Activated gamma-delta T cell treated with Interleukin-2 at 50 U/mL for 16 hours (primary cell): ENCODE measurements around the gene PTPRU.

ENCODE experiments used
- DNase-seq: peaks from one replicate; pipeline ENCODE4 v3.0.0-alpha.2; 2020

The PTPRU gene

GRCh38 chr1:29247571-29248273, 11.4 kb downstream of the PTPRU start:
- DNase-seq: no peak

DNA sequence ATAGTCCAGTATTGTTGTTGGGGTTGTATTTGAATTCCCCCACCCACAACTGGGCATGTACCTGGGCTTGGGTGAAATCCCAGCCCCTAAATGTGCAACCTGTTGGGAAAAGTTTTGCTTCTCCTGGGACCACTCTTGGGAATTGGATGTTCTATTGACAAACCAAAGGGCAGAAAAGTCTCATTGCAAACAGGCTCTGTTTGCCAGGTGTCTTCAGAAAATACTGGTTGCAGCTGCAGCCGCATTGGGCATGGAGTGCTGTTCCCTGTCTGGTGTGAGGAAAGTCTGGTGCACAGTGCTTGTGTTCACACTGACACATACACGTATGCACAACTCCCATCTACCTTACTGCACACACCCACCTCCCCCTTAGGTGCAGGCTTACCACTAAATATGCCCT, 12.1 kb downstream of the PTPRU start:
- DNase-seq: no peak

DNA sequence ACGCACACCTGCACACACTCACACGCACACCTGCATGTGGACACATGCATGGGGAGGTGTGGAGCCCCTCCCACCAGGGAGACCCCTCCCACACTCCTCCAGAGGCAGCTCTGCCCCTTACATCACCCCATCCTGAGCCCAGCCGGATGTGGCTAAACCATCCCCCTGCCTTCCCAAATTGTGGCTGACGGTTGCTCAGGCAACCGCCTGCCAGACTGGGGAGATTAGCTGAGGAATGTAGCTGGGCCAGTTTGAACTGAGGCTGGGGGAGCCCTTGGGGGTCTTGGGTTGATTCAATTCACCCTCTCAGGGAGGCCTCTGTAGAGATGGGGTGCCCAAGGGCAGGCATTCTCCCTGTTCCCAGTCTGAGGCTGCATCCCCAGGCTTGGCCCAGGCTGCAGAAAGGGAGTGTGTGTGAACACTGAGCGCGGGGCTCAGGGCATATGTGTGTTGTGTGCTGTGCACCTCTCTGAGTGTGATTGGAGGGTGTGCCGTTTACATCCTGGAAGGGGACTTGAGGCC, 12.9 kb downstream of the PTPRU start:
- DNase-seq: no peak

DNA sequence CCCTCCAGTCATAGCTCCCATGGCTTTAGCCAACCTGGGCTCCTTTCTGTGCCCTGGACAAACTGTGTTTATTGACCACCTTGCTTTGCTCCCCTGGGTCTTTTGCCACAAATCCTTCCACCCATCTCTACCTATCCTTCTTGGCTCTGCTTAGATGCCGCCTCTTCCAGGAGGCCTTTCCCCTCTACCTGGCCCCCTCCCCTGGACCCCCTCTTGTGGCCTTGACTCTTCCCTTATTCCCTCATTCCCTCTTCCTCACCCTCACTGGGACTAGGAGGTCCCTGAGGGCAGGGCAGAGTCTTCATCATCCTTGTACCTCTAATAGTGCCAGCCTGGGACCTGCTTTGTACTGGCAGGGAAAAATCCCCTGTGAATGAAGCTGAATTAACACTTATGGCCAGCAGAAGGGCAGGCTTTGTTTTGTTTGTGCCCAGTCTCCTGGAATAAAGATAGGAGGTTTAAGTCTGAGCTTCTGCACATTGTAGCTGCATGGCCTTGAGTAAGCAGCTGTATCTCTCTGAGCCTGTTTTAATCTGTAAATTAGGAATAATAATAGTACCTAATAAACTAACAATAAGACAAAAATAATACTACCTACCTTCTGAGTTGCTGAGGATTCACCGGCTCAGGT, 13.7 kb downstream of the PTPRU start:
- DNase-seq: no peak

GRCh38 chr1:29251164-29252124, 15.1 kb downstream of the PTPRU start:
- DNase-seq: no peak

DNA sequence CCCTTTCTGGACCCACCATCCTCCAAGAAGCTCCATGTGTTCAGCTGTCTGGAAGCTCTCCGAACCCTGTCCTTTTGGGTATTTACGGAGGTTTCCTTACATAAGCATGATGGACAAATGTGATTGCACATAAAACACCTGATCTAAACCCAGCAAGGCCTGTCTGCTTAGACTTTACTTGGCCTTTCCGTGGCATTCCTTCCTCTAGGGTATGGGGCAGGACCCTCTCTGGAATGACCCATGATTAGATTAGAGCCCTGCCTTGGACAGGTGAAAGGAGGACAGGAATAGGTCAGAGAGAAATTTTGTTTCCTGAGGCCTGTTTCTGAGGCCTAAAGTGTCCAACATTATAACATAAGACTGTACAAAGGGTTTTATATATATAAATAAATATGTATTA, 16.9 kb downstream of the PTPRU start:
- DNase-seq: no peak

GRCh38 chr1:29254346-29254745, 18.0 kb downstream of the PTPRU start:
- DNase-seq: no peak

GRCh38 chr1:29255134-29255666, 18.9 kb downstream of the PTPRU start:
- no peak for DNase-seq

DNA sequence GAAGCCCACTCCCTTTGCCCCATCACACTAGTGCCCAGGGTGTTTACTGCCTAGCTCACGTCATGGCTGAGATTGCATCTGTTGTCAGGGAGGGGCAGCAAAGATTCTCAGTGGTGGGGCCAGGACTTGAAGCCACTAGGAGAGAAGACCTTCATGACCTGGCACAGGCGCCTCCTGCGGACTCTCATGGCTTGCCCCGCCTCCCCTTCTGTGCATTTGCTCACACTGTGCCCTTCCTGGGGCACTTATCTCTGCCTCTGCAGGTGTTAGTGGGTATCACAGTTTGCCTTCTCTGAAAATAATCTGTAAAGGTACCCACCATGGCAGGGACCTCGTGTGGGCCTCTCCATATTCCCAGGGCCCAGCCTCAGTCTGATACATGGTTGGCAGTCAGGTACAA, 20.1 kb downstream of the PTPRU start:
- DNase-seq: no peak

- no peak for DNase-seq
These were observed 20.9 kb downstream of the PTPRU start for GRCh38 chr1:29256979-29257804.

DNA sequence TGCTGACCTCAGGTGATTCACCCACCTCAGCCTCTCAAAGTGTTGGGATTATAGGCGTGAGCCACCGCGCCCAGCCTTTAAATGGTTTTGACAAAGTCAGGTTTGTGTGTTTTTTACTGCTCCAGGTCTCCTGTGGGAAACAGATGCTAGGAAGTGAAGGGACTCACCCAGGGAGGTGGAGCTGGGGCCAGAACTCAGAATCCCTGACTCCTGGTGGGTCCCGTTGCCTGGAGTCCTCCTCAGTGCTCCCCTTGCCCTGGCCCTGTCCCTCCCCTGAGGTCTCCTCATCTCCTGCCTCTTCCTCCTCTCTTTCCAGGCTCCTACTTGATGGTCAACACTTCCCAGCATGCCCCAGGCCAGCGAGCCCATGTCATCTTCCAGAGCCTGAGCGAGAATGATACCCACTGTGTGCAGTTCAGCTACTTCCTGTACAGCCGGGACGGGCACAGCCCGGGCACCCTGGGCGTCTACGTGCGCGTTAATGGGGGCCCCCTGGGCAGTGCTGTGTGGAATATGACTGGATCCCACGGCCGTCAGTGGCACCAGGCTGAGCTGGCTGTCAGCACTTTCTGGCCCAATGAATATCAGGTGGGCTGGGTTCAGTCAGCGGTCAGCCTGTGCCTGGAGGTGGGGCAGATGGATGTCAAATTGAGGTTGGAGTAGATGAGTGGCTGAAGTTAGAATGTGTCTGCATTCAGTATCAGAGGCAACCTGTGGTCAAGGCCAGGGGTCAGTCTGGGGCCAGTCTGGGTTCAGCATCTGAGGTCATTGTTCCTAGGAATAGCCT, 22.1 kb downstream of the PTPRU start:
- DNase-seq: no peak

DNA sequence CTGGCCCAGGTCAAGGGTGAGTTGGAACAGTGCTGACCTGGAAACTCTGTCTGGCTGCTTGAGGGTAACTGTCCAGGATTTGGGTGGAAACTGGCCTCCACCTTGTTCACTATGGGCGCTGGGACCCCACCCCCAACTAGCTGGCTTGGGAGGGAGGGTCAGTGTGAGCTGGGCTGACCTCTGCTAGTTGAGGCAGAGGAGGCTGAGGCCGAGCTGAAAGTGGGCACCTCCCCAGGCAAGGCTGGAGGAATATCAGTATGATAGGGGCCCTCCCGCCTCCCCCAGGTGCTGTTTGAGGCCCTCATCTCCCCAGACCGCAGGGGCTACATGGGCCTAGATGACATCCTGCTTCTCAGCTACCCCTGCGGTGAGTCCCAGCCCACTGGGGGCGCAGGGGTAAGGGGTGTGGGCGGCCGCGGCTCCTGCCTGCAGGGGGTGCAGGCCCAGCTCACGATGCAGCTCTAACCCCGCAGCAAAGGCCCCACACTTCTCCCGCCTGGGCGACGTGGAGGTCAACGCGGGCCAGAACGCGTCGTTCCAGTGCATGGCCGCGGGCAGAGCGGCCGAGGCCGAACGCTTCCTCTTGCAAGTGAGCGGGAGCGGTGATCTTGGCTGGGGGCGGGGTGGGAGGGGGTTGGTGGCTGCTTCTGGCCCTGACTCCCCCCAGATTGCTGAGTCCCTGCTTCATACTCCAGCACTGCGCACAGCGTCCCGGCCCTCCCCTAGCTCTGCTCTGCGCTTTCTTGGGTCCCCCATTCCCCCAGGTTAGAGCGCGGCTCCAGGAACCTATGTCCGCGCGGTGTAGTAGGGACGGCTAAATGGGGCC, 22.9 kb downstream of the PTPRU start:
- DNase-seq: no peak

DNA sequence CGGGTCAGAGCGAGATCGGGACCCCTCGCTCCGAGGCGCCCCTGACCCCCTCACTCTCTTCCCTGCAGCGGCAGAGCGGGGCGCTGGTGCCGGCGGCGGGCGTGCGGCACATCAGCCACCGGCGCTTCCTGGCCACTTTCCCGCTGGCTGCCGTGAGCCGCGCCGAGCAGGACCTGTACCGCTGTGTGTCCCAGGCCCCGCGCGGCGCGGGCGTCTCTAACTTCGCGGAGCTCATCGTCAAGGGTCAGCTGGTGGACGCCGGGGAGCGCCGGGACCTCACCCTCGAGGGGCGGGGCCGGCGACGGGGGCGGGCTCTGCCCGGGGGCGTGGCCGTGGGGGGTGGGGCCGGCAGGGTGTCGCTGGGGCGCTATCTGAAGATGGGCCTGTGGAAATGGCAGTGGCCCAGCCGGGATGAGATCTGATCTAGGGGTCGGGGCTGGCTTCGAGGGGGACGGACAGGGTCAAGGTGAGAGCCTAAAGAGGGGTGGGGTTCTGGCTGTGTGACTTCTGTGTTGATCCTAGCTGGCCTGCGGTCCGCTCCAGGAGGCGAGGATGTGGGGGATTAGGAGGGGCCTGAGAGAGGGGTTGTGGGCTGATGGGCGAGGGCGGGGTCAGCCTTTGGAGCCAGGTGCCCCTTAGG, 23.6 kb downstream of the PTPRU start:
- no peak for DNase-seq

- no peak for DNase-seq
These were observed 24.2 kb downstream of the PTPRU start for GRCh38 chr1:29260531-29260930.

- no peak for DNase-seq
These were observed 28.6 kb downstream of the PTPRU start for GRCh38 chr1:29264773-29265389.

- no peak for DNase-seq
These were observed 30.6 kb downstream of the PTPRU start for GRCh38 chr1:29266912-29267311.

DNA sequence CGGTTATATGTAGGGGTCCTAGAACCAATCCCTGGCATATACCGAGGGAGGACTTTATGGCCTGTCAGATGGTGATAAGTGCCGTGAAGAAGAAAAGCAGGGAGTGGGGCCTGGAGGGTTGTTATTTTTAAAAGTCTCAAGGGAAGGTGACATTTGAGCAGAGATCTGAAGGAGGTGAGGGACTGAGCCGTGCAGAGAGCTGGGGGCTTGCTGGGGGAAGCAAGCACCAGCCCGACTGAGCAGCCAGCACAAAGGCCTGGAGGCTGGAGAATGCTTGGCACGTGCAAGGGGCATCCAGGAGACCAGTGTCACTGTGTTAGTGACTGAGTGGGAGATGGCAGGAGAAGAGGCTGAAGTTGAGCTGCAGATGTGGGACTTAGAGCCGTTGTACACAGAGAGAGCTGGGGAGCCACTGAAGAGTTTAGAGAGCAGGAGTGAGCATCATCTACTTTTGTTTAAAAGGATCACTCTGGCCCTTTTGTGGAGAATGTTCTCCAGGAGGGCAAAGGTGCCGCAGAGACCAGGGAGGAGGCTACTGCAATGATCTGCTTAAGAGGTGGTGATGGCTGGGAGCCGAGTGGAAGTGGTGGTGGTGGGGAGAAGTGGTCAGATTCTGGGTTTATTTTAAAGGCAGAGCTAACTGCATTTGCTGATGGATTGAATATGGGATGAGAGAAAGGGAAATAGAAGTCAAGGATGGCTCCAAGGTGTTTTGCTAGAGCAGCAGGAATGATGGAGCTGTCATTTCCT, 31.2 kb downstream of the PTPRU start:
- no peak for DNase-seq

- DNase-seq: no peak
These were observed 33.1 kb downstream of the PTPRU start for GRCh38 chr1:29269382-29269781.
